ENCODE data around the gene SOAT2. TPM values are rescaled to one million over a fixed set of nuclear protein-coding genes. Genes with fewer than 3 reads are reported as not detected.

Gene SOAT2
- total RNA-seq, 4 donors from 2014 or later = not detected

- TF ChIP-seq EP300 (IDR thresholded peaks at IDR 0.05) (no peak), POLR2AphosphoS5 (IDR thresholded peaks at IDR 0.05) (no peak), POLR2A (IDR thresholded peaks at IDR 0.05) (no peak), CTCF (IDR thresholded peaks at IDR 0.05) (no peak)
- Histone ChIP-seq H3K36me3 (no peaks in the 10 kb centered on the region), H3K4me1 (no peaks in the 10 kb centered on the region), H3K4me3 (no peak overlapping the region), H3K27ac (no peak overlapping the region), H3K27me3 (no peaks in the 10 kb centered on the region), H3K9me3 (peaks cover 13% of the 10 kb centered on the region)
- DNase-seq (ENCODE audit: low spot score in 2 of 2) = no peak
- WGBS = 74% methylated on average over 3 of the region's 3 CpGs
Measured at GRCh38 chr12:53133722-53134121, 30.4 kb downstream of the SOAT2 start.

- no peaks in the 10 kb centered on the region for H3K36me3 ChIP-seq
- H3K27me3 ChIP-seq = no peaks in the 10 kb centered on the region
- H3K4me3 ChIP-seq = no peak overlapping the region
- DNase-seq (ENCODE audit: low spot score in 2 of 2) = no peak
- H3K9me3 ChIP-seq = no peaks in the 10 kb centered on the region
- no peaks in the 10 kb centered on the region for H3K4me1 ChIP-seq
- 86% methylated on average over 4 of the region's 4 CpGs for WGBS
- TF ChIP-seq POLR2A (IDR thresholded peaks at IDR 0.05) (no peak), CTCF (IDR thresholded peaks at IDR 0.05) (no peak), POLR2AphosphoS5 (IDR thresholded peaks at IDR 0.05) (no peak), EP300 (IDR thresholded peaks at IDR 0.05) (no peak)
- no peak overlapping the region for H3K27ac ChIP-seq
Measured at GRCh38 chr12:53143355-53143754, 40.1 kb downstream of the SOAT2 start.

GRCh38 chr12:53145383-53146260, 42.3 kb downstream of the SOAT2 start:
- Histone ChIP-seq H3K4me1 (no peaks in the 10 kb centered on the region), H3K27ac (no peak overlapping the region), H3K4me3 (no peak overlapping the region), H3K9me3 (no peaks in the 10 kb centered on the region), H3K36me3 (no peaks in the 10 kb centered on the region), H3K27me3 (no peaks in the 10 kb centered on the region)
- 90% methylated on average over 5 of the region's 5 CpGs for WGBS
- TF ChIP-seq EP300 (IDR thresholded peaks at IDR 0.05) (no peak), POLR2AphosphoS5 (IDR thresholded peaks at IDR 0.05) (no peak), CTCF (IDR thresholded peaks at IDR 0.05) (no peak)
- no peak for DNase-seq (ENCODE audit: low spot score in 2 of 2)

- 92% methylated on average over 5 of the region's 5 CpGs for WGBS
- Histone ChIP-seq H3K9me3 (no peaks in the 10 kb centered on the region), H3K4me1 (no peaks in the 10 kb centered on the region), H3K27ac (no peak overlapping the region), H3K27me3 (no peaks in the 10 kb centered on the region), H3K36me3 (no peaks in the 10 kb centered on the region), H3K4me3 (no peak overlapping the region)
- TF ChIP-seq EP300 (IDR thresholded peaks at IDR 0.05) (no peak), POLR2AphosphoS5 (IDR thresholded peaks at IDR 0.05) (no peak), CTCF (IDR thresholded peaks at IDR 0.05) (no peak), POLR2A (IDR thresholded peaks at IDR 0.05) (no peak)
- DNase-seq (ENCODE audit: low spot score in 2 of 2) = no peak
Measured at GRCh38 chr12:53147181-53147580, 43.9 kb downstream of the SOAT2 start.

GRCh38 chr12:53147653-53148052, 44.4 kb downstream of the SOAT2 start:
- WGBS = 91% methylated on average over 15 of the region's 15 CpGs
- no peaks in the 10 kb centered on the region for H3K27me3 ChIP-seq
- no peaks in the 10 kb centered on the region for H3K36me3 ChIP-seq
- no peak overlapping the region for H3K4me3 ChIP-seq
- no peaks in the 10 kb centered on the region for H3K4me1 ChIP-seq
- TF ChIP-seq CTCF (IDR thresholded peaks at IDR 0.05) (no peak), POLR2AphosphoS5 (IDR thresholded peaks at IDR 0.05) (no peak), EP300 (IDR thresholded peaks at IDR 0.05) (no peak), POLR2A (IDR thresholded peaks at IDR 0.05) (no peak)
- DNase-seq (ENCODE audit: low spot score in 2 of 2) = no peak
- H3K27ac ChIP-seq = no peak overlapping the region
- no peaks in the 10 kb centered on the region for H3K9me3 ChIP-seq

Measured in suprapubic skin (tissue), 4 donors.